ENCODE data around the gene SLC34A1.

Gene SLC34A1

GRCh38 chr5:177380805-177381126, 3.5 kb upstream of the SLC34A1 start:
- DNase-seq (ENCODE audit: low spot score): no peak
- Histone ChIP-seq H3K27ac (no peak overlapping the region), H3K4me3 (no peak overlapping the region)
- no peak for TF ChIP-seq CTCF (IDR thresholded peaks at IDR 0.05)

- no peak for DNase-seq (ENCODE audit: low spot score)
- Histone ChIP-seq H3K27ac (no peak overlapping the region), H3K4me3 (no peak overlapping the region)
- no peak for TF ChIP-seq CTCF (IDR thresholded peaks at IDR 0.05)
These were observed 1.7 kb upstream of the SLC34A1 start for GRCh38 chr5:177382423-177383029.

- Histone ChIP-seq H3K27ac (no peak overlapping the region), H3K4me3 (no peak overlapping the region)
- TF ChIP-seq CTCF (IDR thresholded peaks at IDR 0.05): no peak
- no peak for DNase-seq (ENCODE audit: low spot score)
These were observed 1.1 kb upstream of the SLC34A1 start for GRCh38 chr5:177383181-177383580.

- DNase-seq (ENCODE audit: low spot score): no peak
- Histone ChIP-seq H3K4me3 (no peak overlapping the region), H3K27ac (no peak overlapping the region)
- TF ChIP-seq CTCF (IDR thresholded peaks at IDR 0.05): no peak
These were observed 1.5 kb downstream of the SLC34A1 start for GRCh38 chr5:177385720-177386119.

GRCh38 chr5:177386542-177386941, 2.3 kb downstream of the SLC34A1 start:
- Histone ChIP-seq H3K27ac (no peak overlapping the region), H3K4me3 (no peak overlapping the region)
- TF ChIP-seq CTCF (IDR thresholded peaks at IDR 0.05): no peak
- DNase-seq (ENCODE audit: low spot score): no peak

GRCh38 chr5:177387405-177387804, 3.2 kb downstream of the SLC34A1 start:
- H3K4me3 ChIP-seq: no peak overlapping the region
- TF ChIP-seq CTCF (IDR thresholded peaks at IDR 0.05): no peak
- no peak overlapping the region for H3K27ac ChIP-seq
- no peak for DNase-seq (ENCODE audit: low spot score)

- no peak for DNase-seq (ENCODE audit: low spot score)
- TF ChIP-seq CTCF (IDR thresholded peaks at IDR 0.05): no peak
- Histone ChIP-seq H3K4me3 (no peak overlapping the region), H3K27ac (no peak overlapping the region)
These were observed 4.4 kb downstream of the SLC34A1 start for GRCh38 chr5:177388521-177389052.
